ENCODE data around the gene BID.

Gene BID

DNA sequence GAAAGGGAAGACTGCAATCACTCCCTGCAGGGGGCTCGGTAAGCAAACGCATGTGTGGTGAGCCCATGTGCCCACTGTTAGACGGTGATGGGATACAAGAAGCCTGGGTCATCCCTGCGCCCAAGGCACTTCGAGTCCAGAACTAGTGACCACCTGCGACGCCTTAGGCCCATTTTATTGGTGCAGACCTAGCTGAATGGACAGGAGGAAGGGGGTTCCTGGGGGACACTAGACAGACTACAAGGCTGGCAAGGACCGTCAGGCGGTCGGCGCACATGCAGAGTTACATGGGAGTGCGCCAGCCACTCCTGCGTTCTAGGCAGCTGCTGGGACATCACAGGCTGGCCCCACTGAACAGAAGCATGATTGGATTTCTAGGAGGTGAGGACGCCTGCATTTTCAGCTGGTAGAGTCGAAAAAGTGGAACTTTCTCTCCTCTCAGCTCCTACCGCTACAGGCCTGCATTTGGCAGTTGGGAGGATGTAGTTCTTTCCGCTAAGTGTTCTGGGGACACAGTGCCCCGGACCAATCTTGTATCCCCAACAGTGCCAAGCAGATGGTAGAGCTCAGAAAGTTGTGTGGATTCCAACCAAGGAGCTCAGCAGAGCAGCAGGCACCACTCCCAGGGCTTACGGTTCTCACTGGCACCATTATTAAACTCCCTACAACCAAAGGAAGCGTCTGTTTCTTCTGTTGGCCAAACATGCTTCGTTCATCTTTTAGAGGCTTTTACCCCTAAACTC, 35.7 kb downstream of the BID start:
- no peak for DNase-seq (ENCODE audit: low read depth, low spot score)

DNA sequence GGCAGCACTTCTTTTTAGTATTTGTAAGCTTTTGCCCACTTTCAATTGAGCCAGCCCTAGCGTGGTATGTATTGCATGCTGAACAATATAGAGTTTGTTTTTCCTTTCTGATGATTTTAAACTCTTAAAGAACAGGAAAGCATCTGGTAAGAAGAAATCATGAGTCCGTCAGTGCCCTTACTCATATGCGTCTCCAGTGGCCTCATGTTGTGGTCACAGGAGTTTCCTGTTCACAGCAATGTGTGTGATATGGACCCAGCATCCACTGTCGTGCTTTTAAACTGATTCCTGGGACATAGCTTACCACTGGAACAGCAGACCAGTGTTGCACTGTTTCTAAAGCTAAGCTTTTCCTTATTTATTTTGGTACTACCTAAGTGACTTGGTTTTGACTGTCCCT, 40.1 kb downstream of the BID start:
- DNase-seq (ENCODE audit: low read depth, low spot score) = peak; percentile 36

DNA sequence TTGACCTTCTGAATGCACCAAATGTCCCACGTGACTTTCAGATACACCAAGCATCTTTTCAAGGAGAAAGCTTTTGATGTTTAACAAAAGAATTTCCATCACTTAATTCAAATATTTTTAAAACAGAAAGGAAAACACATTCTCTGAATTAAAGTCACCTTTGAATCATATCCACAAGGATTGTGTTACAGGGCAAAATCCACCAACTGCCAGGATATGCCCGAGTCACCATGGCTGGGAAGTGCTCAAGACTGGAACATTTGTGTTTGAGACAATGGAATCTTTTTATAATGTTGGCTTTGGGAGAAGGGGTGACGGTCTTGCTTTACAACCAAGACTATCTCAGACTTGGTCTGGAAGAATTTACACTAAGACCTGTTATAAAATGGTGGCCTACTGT, 40.8 kb downstream of the BID start:
- DNase-seq (ENCODE audit: low read depth, low spot score) = peak; percentile 39

DNA sequence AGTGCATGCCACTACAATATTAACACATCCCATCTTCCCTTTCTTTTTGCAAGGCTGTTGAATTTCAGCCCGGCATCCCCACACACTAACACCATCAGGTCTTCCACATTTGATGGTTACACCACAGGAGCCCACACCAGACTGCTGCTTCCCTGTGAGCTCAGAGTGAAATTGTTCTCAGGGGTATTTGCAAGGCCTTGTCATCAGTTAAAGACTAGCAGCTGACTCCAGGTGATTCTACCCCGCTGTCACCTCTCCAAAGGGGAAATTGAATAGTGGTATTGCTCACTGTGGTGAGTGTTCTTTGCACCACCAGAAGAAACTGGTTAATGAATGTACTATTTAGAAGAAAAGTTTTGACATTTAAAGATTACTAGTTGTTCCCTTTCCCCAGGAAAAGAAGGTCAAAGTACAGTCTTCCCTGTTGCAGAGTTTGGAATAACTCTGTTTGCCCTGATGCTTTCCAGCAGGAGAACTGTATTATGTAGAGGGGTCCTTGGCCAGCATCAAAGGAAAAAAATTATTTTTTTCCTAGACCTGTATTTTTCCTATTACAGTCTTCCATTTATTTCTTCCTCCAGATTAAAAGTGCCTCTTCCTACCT, 41.9 kb downstream of the BID start:
- DNase-seq (ENCODE audit: low read depth, low spot score) = no peak

DNA sequence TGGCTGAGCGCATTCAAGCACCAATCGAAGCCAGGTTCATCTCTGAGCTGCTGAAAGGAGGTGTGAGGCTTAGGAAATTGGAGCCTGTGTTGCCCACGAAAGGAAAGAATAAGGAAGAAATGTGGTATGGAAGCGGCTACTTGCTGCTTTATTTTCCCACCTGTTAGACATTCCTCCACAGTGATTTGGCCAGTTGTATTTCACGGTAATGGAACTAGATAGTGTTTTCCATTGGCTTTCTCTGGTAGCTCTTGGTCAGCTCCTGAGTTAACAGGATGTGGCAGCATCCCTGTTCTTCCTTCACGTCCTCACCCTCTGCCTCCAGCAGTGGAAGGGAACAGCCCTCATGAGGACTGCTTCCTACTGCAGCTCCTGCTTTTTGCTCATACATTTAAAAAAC, 44.7 kb downstream of the BID start:
- no peak for DNase-seq (ENCODE audit: low read depth, low spot score)

DNA sequence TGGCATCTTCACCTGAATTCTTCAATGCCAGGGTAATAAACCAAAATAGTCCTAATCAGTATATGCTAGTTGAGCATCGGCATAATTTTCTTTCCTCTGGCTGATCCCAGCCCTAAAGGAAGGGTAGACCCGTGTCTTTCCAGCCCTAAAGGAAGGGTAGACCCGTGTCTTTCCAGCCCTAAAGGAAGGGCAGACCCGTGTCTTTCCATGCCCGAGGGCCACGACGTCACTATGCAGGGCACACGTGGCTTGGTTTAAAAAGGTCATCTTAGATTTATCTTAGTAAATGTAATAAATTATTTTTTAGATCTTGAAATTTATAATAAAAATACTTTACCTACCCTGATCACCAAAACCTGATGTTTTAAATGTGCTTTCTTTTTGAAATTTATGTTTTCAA, 45.5 kb downstream of the BID start:
- no peak for DNase-seq (ENCODE audit: low read depth, low spot score)

DNA sequence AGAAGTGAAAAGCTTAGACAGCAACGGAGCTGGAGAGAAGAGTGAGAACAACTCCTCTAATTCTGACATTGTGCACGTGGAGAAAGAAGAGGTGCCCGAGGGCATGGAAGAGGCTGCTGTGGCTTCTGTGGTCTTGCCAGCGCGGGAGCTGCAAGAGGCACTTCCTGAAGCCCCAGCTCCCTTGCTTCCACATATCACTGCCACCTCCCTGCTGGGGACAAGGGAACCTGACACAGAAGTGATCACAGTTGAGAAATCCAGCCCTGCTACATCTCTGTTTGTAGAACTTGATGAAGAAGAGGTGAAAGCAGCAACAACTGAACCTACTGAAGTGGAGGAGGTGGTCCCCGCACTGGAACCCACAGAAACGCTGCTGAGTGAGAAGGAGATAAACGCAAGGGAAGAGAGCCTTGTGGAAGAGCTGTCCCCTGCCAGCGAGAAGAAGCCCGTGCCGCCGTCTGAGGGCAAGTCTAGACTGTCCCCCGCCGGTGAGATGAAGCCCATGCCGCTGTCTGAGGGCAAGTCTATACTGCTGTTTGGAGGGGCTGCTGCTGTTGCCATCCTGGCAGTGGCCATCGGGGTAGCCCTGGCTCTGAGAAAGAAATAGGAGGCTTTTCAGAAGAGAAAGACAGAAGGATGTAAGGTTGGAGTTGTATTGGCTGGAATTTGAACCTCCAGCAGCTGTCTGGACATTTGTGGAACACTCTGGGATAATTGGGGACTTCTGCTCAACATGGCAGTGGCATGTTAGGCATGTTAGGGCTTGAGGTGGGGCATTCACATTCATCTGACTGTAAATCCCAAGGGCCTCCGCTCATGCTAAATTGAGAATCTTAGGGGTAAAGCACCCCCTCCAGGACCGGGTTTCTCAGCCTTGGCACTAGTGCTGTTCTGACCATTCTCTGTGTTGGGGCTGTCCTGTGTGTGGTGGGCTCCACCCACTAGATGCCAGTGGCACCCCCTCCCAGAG, 47.1 kb downstream of the BID start:
- no peak for DNase-seq (ENCODE audit: low read depth, low spot score)

DNA sequence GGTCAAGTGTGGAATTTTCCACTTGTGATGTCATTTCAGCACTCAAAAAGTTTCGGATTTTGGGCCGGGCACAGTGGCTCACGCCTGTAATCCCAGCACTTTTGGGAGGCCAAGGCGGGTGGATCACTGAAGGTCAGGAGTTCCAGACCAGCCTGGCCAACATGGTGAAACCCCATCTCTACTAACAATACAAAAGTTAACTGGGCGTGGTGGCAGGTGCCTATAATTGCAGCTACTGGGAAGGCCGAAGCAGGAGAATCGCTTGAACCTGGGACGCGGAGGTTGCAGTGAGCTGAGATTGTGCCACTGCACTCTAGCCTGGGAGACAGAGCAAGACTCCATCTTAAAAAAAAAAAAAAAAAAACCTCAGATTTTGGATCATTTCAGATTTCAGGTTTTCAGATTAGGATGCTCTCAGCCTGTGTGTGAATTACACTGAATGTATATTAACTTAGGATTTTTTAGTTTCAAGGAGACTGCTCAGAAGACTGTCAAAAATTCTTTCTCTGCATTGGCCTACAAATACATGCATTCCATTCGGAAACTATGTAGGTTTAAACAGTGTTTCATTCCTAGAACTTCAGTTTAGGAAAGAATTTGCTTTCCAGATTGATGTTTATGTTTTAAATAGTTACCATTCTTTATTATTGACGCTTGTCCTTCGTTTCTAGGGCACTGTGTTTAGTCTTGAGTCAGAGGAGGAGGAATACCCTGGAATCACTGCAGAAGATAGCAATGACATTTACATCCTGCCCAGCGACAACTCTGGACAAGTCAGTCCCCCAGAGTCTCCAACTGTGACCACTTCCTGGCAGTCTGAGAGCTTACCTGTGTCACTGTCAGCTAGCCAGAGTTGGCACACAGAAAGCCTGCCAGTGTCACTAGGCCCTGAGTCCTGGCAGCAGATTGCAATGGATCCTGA, 48.0 kb downstream of the BID start:
- peak; percentile 55 for DNase-seq (ENCODE audit: low read depth, low spot score)

DNA sequence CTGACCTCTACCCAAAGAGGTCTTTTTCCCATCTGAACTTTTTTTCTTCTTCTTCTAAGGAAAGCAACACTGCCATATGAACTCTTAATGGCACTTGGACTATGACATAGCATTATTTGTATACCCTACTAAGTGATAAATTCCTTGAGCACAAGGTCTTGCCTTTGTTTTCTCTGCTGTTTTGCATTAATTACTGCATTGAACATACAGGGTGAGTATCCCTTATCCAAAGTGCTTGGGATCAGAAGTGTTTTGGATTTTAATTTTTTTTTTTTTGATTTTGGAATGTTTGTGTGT, 48.8 kb downstream of the BID start:
- no peak for DNase-seq (ENCODE audit: low read depth, low spot score)

DNA sequence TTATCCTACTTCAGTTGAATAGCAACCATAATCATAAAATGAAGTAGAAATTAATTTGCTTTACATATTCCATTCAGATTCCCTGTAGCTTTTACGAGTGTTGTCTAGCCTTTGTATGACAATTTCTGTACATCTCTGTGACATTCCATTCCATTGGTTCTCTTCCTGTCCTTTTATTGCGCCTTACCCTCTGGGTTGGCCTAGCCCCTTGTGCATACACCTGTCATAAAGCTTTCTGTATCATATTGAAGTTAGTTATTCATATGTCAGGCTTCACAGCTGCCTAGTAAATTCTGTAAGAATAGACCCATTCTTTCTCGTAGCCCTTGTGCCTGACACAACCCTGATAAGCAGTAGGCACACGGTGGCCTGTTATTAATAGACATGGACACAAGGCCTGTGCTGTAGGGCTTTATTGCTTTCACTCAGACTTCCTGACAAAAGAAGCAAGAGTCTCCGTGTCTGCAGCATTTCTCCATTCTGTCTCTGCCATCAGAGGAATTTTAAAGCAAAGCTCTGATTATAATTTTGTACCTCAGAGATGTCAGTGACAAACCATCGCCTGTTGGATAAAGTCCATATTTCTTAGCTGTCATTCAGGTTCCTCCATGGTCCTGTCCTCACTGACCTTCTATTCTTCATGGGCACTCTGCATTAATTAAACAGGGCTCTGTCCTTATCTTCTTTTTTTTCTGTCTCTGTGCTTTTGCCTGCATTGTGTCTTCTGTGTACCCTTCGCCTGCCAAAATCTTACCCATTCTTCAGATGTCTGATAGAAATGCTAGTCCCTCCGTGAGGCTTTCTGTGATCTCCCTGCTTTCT, 49.4 kb downstream of the BID start:
- no peak for DNase-seq (ENCODE audit: low read depth, low spot score)

DNA sequence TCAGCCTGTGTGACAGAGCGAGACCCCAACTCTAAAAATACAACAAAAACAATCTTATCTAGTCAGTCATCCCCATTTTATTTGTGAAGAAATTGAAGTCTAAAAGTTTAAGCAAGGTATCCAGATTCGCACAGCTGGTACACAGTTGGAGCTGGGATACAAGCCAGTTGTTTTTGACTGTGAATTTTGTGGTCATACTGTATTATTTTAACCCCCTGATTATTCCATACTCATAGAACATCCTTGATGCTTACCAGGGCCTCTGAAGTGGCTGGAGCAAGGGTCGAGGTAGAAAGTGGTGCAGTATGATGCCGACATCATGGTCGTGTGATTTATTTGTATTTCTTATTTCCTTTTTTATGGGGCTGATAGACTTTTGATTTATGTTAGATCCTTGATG, 50.0 kb downstream of the BID start:
- no peak for DNase-seq (ENCODE audit: low read depth, low spot score)

DNA sequence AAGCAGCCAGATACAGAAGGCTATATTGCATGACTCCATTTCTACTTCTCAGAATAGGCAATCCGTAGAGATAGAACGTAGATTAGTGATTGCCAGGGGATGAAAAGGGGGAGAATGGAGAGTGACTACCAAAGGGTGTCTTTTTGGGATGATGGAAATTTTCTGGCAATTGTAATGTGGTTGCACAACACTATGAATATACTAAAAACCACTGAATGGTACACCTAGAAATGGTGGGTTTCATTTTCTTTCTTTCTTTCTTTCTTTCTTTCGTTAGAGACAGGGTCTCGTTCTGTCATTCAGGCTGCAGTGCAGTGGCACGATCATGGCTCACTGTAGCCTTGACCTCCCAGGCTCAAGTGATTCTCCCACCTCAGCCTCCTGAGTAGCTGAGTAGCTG, 54.4 kb downstream of the BID start:
- DNase-seq (ENCODE audit: low read depth, low spot score) = no peak

DNA sequence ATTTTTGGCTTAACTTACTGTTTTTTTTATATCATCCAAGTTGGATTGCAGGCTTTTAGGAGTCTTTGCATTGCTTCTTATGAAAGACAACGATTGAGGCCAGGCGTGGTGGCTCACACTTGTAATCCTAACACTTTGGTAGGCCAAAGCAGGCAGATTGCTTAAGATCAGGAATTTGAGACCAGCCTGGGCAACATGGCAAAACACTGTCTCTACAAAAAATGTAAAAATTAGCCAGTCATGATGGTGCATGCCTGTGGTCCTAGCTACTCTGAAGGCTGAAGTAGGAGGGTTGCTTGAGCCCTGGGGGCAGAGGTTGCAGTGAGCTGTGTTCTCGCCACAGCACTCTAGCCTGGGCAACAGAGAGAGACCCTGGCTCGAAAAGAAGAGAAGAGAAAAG, 56.6 kb downstream of the BID start:
- DNase-seq (ENCODE audit: low read depth, low spot score) = peak; percentile 31

DNA sequence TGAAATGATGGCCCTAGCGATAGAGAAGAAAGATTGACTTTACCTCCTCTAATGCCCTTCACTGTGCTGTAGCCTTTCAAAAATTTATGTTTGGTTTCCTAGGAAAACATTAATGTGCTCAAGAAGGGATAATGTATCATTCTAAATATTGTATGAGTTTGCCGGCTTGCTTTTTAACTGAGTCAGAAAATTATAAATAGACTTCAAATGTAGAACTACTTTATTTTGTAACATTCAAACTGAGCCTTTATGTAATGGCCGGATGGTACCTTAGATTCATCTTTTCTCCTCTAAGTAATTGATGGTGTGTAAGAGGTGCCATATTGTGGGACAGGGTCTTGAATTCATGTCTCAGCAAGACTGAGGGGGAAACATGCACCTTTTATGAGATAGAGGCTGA, 57.7 kb downstream of the BID start:
- DNase-seq (ENCODE audit: low read depth, low spot score) = no peak

DNA sequence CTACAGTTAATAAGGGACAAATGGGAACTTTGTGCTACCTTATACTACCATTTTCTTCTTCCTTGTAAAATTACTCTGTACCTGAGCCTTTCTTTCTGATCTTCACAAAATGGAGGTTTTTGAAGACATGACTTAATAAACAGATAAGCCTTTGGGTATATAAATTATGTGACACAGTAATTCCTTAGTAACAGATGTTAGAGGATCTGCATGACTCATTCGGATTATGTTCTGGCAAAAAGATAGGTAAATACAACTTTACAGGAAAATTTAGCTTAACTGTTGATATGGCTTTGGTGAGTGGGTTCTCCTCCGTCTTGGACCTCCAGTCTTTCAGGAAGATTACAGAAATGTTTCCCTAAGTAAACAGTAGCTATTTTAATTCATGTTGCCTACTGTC, 61.8 kb downstream of the BID start:
- no peak for DNase-seq (ENCODE audit: low read depth, low spot score)

DNA sequence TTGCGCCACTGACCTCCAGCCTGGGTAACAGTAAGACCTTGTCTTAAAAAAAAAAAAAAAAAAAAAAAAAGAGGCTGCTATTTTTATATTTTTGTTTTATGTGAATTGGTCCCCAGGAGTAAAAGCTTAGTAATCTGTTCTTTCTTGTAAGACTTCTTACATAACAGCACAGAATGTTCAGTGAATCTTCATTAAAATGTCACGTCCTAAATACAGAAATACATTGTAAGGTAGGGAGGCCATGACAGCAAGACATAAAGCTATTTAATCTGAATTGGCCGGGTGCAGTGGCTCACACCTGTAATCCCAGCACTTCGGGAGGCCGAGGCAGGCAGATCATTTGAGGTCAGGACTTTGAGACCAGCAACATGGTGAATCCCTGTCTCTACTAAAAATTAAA, 64.2 kb downstream of the BID start:
- DNase-seq (ENCODE audit: low read depth, low spot score) = no peak

DNA sequence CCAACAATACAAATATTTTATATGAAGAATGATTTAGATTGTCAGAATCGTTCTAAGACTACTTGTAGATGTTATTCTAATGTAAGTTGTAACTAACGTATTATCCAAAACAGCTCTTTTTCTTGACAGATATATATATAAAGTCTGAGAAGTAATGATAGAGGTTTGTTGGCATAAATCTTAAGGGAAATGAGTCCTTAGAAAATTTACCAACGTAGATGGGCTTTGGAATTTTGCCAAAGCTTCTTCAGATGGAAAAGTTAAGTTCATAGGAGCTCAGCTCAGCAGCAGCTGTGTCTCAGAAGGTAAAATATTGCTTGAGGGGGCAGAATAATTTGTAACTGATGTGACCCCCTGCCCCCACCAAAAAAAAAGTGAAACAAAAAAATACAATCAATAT, 66.7 kb downstream of the BID start:
- DNase-seq (ENCODE audit: low read depth, low spot score) = peak; percentile 32

DNA sequence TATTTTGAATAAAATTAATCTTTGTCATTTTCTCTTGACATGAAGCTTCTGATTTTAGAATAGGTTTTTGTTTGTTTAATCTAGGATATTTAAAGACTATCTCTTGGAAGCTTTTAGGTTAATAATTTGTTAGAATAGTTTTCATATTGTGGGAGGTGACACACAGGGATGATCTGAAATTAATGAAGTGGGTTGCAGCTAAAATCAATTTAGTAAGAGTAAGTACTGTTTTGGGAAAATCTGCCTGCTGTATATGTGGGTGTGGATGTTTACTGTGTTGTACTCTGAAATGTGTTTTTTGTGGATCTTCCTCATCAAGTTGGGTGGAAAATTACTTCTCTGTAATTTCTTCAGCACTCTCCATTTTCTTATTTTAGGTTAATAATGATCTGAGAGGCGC, 67.3 kb downstream of the BID start:
- peak; percentile 15 for DNase-seq (ENCODE audit: low read depth, low spot score)

DNA sequence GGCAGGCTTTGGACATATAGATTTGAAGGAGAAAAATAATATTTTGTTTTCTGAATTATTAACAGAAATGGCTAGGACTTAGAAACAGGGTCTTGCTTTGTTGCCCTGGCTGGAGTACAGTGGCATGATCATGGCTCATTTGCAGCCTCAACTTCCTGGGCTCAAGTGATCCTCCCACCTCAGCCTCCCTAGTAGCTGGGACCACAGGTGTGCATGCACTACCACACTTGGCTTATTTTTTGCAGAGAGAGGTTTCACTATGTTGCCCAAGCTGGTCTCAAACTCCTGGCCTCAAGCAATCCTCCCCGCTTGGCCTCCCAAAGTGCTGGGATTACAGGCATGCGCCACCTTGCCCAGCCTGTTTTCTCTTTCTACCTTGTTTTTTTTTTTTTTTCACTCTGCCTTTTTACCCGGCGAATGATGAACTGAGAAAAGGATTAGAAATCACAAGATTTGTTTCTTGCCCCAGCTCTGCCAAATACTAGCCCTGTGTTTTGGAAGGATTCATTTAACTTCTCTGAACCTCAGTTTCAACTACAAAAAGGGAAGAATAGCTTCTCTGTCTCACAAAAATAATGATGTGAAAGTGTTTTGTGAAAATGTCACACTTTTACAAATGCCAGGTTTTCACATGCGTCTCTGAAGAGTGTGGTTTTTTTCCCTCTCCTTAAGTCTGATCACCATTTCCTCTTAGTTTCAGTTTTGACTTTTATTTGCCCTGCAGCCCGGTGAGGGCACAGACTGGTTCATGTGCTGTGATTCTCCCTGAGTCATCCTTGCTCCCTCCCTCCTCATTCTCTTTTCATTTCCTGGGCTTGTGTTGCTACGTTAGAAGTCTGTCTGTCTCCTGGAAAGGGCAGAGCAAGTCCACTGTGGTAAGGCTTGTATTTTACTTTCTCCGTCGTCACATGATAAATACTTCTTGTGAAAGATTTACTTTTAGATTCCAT, 68.0 kb downstream of the BID start:
- peak; percentile 91 for DNase-seq (ENCODE audit: low read depth, low spot score)

DNA sequence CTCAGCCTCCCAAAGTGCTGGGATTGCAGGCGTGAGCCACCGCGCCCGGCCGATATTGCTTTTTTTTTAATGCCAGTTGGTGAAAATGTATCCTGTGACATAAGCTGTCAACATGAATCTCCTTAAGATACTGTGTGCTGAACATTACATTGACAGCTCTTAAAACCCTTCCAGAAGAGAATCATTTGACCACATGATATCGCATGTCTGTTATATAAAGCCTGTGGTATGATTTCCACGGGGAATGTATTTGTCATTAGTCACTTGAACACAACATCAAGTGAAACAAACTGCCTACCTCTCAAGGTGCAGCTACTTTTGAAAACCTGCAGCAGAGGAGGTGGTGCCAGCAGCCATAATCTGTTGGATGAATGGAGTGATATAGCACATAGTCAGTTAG, 68.7 kb downstream of the BID start:
- DNase-seq (ENCODE audit: low read depth, low spot score) = no peak

Data from astrocyte of the hippocampus (primary cell).